Left hindlimb (tissue), 1 donor: ENCODE results near the gene SPTBN4.
A peak's percentile ranks its signal among the peaks of the same experiment; 100 is the strongest.
"Not testable (repeated sequence)": the region's sequence is repeated elsewhere in the genome, so short reads cannot be mapped to it uniquely, and the experiment has no call there.

Source experiments
- DNase-seq: peaks from one replicate; pipeline ENCODE4 v3.0.0-alpha.2; 2018

The SPTBN4 gene

DNA sequence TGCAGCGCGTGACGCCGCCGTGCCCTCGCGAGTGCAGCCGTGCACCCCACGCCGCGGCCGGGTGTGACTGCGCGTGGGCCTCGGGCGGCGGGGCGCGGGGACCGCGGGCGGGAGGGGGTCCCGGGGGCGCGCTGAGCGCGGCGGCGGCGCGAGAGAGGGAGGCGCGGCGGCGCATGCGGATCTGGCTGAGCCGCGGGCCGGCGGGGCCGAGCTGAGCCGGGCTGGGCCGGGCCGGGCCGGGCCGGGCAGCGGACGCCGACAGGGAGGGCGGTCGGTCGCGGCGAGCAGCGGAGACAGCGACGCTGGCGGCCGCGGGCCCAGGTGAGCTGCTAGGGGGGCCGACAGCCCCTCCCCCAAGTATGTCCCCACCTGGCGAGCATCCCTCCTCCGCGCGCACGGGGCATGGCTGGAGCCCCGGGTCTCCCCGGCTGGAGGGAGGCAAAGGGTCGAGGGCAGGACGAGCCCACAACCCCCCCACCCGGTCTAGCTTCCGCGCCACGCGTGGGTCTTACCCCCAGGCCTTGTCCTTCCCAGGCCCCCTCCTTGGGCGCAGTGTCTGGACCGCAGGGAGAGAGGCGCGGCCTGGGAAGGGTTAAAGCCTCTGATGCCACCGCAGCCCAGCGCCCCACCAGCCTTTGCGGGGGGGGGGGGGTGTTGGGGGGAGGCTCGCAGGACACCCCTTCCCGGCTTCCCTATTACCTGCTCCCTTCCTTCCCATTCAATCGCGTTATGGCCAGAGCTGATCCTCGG lies at the start of gene SPTBN4:
TSS of gene SPTBN4 (plus strand) at position 17 of the 750 bp plus-strand sequence. CDS start 5,621 bp downstream, outside the sequence.
- DNase-seq = peak; percentile 38

DNA sequence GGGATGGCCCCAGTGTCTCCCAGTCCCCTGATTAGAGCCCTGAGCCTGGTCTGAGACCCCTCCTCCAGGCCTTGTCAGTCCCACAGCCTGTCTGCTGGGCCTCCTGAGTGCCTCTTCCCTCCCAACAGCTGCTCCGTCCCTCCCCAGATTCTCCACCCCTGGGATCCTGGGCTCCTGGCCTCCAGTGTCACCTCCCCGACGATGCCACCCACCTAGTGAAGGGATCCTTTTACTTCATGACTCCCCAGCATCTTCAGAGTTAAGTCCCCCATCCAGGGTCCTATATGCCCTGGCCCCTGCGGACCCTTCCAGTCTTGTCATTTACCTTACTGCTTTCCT lies 49.2 kb upstream of the SPTBN4 start:
- DNase-seq = peak; percentile 29

DNA sequence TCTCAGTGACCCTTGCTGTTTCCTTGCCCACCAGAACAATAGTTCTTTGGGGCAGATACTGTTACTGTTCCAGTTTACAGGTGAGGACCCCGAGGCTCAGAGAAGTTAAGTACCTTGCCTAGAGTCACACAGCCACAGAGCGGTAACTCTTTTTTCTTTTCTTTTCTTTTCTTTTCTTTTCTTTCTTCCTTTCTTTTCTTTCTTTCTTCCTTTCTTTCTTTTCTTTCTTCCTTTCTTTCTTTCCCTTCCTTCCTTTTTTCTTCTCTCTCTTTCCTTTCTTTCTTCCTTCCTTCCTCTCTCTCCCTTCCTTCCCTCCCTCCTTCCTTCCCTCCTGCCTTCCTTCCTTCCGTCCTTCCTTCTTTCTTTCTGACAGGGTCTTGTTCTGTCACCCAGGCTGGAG lies 48.8 kb upstream of the SPTBN4 start:
- no peak for DNase-seq

DNA sequence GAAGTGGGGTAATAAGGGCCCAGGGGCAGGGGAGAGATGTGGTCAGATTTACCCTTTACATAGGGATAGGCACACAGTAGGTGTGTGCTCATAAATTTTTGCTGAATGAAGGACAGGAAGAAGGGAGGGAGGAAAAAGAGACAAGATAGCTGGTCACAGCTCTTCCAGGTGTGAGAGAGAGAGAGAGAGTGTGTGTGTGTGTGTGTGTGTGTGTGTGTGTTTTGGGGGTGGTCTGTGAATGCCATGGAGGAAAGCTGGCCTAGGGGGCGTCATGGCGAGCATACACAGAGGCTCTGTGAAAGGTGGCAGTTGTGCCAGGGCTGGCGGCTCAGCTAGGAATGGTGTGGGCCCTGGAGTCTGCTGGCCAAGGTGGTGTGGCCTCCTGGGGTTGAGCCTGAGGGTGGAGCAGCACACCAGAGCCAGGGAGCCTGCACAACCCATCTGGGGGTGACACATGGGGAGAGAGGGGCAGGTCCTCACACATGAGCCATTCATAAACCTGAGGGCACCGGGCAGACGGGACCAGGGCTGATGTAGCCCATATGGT lies 47.7 kb upstream of the SPTBN4 start:
- DNase-seq = peak; percentile 29

DNA sequence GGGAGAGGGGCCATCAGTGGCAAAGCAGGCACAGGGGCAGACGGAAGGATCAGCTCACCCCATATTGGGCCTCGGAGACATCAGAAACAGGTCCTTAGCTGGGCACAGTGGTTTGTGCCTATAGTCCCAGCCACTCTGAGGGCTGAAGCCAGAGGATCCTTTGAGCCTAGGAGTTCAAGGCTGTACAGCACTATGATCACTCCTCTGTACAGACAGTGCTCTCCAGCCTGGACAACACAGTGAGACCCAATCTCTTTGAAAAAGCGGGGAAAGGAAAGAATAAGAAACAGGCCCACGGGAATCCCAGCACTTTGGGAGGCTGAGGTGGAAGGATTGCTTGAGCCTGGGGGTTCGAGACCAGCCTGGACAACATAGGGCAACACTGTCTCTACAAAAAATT lies 47.0 kb upstream of the SPTBN4 start:
- DNase-seq = no peak

DNA sequence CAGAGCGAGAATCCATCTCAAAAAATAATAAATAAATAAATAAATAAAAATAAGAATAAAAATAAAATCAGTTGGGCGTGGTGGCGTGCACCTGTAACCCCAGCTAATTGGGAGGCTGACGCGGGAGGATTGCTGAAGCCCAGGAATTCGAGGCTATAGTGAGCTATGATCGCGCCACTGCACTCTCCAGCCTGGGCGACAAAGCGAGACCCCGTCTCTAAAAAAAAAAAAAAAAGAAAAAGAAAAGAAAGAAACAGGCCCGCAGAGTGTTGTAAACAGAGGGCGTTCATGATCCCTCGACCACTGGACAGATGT lies 46.4 kb upstream of the SPTBN4 start:
- no peak for DNase-seq

DNA sequence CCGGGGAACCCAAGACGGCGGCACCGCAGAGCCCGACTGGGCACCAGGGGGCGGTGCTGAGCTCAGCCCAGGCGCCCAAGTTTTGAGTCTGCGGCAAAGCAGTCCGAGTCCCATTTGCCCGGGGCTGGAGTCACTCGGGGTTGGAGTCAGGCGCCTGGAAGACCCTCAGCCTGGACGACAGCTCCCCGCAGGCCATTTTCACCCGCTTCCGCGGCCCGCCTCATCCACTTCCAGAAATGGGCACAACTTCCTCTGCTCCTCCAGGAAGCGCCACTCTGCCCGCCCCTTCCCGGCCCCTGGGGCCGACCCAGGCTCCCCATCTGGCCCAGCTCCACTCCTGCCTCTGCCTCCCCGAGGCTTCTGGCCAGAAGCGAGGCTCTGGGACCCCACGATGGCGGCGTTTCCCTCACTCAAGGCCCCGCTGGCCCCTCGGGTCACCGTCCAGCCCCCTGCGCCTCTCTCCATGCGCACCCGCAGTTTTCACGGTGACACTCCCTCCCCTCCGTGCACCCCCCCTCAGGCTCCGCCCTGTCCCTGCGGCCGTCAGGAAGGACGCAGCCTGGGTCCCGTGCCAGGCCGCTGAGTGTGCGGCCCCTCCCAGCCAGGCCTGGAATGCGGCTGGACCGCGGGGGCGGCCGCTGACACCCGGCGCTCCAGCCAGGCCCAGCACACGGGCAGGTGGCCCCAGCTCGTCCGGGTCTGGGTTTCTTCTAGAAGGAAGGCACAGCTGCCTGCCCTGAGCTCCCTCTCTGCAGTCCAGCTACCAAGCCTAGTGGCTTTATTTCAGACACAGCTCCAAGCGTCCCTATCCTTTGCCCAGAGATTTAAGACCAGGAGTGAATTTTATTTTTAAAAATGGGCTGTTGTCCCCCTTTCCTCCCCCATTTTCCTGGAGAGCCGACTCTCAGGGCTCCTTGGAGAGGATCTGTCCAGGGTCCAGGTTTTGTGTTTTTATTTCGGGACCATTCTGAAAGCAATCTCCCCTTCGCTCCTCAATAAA lies 45.7 kb upstream of the SPTBN4 start:
- DNase-seq = peak; percentile 95

DNA sequence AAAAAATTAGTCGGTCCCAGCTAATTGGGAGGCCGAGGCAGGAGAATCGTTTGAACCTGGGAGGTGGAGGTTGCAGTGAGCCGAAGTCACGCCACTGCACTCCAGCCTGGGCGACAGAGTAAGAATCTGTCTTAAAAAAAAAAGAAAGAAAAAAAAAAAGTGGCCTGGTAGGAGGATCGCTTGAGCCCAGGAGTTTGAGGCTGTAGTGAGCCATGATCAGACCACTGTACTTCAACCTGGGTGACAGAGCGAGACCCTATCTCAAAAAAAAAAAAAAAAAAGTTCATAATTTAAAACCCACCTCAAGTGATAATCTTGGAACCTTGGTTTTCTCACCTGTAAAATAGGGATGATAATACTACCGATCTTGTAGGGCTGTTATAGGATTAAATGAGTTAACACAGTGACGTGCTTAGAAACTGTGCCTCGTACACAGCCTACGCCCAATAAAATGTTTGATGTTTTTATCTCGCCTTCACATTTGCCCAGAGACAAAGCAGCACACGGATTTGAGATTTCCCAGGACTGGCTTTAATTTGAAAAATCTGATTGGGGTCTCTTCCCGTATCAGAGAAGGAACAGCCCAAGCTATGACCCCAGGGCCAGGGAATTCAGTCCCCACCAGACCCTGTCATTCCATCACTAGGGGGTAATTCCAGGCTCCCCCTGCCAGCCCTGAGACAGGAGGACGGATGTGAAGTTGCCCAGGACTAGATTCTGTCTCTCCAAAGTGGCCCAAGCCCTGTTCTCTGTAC lies 44.6 kb upstream of the SPTBN4 start:
- no peak for DNase-seq

DNA sequence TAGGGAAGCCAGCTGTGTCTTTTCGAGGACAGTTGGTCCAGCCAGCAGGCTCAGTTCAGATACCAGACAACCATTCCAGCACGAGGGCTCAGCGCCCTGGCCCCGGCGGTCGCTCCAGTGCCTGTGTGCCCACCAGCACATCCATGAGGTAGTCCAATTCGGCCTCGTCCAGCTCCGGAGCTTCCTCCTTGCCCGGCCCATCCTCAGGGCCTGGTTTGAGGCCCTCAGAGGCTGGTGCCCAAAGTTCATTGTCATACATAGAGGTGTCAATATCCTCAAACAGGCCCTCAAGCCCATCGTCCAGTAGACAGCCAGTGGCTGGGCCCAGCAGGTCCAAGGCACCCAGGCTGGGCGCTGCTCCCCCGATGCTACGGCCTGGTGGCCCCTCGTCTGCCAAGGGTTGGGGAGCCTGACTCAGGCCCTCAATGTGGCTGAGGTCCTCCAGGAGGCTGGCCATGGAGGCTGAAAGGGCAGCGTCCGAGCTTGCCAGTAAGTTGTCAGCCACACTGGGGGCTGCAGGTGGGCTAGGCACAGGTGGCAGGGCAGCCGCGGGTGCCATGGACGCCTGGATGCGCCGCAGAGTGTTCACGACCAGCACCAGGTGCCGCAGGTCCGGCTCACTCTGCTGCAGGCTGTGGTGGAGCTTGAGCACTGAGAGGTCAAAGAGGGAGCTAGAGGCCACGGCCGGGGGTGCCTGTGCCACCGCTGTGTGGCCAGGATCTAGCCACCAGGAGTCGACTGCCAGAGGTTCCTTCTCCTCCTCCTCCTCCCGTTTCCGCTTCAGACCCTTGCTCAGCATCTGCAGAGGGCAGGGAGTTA lies 43.8 kb upstream of the SPTBN4 start:
- DNase-seq = no peak

DNA sequence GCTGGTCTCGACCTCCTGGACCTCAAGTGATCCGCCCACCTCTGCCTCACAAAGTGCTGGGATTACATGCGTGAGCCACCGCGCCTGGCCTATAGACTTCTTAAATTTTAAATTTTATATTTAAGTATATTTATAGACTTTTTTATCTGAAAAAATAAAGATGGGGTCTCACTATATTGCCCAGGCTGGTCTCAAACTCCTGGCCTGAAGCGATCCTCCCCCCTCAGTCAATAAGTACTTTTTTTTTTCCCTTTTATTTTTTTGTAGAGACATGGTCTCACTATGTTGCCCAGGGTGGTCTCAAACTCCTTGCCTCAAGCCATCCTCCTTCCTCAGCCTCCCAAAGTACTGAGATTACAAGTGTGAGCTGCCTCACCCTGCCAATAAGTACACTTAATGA lies 42.9 kb upstream of the SPTBN4 start:
- DNase-seq = no peak

DNA sequence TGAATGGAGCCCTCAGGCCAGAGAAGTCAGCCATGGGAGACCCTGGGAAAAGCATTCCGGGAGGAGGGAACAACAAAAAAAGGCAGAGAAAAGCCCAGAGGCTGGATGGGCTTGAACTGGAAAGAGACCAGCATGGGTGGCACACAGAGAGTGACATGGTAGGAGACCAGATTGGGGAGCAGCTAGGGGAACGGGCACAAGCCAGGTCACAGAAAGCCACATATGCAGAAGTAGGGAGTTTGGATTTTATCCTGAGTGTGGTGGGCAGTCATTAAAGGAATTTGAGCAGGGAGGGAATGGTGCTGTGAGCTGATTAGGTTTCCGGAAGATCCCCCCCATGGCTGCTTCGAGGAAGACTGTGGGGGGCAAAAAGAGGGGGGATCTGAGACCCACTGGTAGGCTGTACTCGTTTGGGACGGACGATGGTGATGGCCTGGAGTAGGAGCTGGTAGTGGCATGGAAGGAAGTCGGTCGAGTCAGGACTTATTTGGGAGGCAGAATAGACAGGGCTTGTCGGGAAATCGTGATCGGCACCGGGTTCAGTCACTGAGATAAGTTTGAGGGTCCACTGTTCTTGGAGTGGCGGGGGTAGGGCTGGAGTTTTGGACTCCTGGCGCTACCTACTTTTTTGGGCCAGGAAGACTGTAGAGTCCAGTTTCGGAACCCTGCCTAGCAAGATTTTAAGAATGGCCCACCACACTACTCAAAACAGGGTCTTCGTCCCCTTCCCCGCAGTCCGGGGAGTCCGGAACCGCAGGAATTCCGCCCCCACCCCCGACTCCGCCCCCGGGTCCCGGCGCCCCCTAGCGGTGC lies 42.0 kb upstream of the SPTBN4 start:
- DNase-seq = no peak

DNA sequence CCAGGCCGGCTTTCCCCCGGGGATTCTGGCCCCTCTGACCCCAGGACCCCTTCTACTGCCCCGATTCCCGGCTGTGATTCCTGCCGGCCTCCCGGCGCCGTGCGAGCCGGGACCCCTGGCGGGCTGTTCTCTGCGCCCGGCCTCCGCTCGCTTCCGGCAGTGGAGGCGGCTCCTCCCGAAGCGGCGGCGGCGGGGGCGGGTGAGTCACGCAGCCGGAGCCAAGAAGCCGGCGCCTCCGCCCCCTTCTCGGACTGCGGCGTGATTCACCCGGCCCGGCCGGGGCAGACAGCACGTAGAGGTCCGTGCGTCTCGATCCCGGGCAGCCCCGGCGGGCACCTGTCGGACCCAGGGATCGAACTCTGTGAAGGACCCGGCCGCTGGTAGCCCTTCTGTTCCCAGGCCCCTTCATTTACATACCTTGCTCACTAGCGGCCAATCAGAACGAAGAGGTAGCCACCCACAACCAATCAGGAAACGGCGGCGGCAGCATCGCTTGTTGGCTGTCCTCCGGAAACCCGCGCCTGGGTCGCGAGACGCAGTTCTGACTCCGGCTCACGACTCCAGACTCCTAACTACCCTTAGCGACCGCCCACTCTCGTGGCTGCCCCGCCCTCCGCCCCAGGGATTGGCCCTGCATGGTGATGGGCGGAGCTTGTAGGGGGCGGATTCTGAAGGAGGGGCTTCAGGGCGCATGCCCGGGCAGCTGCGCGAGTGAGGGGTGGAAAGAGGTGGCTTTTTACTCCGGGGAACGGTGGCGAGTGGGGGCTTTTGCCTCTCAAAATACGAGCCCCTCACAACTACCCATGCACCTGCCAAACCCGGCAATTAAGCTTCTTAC lies 41.1 kb upstream of the SPTBN4 start, which contains the start of gene SERTAD1:
TSS of gene SERTAD1 (minus strand) at position 543 of the 838 bp plus-strand sequence. CDS start 2,446 bp downstream, outside the sequence.
- peak; percentile 100 for DNase-seq

DNA sequence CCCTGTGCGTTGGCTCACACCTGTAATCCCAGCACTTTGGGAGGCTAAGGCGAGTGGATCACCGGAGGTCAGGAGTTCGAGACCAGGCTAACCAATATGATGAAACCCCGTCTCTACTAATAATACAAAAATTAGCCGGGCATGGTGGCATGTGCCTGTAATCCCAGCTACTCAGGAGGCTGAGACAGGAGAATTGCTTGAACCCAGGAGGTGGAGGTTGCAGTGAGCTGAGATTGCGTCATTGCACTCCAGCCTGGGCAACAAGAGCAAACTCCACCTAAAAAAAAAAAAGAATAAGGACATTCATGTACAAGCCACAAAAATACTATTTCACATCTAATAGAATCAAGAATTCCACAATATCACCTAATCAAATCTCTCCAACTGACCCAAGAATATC lies 38.6 kb upstream of the SPTBN4 start:
- DNase-seq = not testable (repeated sequence)

DNA sequence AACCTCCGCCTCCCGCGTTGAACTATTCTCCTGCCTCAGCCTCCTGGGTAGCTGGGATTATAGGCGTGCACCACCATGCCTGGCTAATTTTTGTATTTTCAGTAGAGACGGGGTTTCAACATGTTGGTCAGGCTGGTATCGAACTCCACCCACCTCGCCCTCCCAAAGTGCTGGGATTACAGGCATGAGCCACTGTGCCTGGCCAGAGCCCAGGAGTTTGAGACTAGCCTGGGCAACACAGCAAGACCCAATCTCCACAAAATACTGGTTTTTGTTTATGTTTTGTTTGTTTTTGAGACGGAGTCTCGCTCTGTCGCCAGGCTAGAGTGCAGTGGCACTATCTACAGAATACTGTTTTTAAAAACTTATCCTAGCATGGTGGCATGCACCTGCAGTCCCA lies 36.6 kb upstream of the SPTBN4 start:
- DNase-seq = not testable (repeated sequence)

DNA sequence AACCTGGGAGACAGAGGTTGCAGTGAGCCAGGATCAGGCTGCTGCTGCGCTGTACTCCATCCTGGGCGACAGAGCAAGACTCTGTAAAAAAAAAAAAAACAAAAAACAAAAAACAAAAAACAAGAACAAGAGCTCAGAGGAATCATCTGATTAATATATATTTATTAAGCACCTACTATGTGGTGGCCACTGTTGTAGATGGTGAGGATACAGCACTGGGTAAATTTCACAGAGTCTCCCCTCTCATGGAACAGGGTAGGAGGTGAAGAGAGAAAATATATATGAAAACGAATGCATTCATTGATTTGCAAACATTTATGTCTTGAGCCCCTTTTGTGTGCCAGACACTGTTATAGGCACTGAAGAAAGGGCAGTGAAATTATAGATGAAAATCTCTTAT lies 35.1 kb upstream of the SPTBN4 start:
- DNase-seq = no peak

DNA sequence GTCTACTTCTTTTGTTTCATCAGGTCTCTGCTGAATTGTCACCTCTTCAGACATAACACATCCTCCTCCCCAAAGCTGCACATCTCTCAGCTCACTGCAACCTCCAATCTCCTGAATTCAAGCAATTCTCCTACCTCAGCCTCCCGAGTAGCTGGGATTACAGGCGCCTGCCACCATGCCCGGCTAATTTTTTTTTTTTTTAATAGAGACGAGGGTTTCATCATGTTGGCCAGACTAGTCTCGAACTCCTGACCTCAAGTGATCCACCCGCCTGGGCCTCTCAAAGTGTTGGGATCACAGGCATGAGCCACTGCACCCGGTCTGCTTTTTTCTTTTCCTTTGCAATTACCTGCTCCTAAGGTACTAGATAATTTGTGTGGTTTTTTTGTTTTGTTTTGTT lies 34.0 kb upstream of the SPTBN4 start:
- DNase-seq = not testable (repeated sequence)

DNA sequence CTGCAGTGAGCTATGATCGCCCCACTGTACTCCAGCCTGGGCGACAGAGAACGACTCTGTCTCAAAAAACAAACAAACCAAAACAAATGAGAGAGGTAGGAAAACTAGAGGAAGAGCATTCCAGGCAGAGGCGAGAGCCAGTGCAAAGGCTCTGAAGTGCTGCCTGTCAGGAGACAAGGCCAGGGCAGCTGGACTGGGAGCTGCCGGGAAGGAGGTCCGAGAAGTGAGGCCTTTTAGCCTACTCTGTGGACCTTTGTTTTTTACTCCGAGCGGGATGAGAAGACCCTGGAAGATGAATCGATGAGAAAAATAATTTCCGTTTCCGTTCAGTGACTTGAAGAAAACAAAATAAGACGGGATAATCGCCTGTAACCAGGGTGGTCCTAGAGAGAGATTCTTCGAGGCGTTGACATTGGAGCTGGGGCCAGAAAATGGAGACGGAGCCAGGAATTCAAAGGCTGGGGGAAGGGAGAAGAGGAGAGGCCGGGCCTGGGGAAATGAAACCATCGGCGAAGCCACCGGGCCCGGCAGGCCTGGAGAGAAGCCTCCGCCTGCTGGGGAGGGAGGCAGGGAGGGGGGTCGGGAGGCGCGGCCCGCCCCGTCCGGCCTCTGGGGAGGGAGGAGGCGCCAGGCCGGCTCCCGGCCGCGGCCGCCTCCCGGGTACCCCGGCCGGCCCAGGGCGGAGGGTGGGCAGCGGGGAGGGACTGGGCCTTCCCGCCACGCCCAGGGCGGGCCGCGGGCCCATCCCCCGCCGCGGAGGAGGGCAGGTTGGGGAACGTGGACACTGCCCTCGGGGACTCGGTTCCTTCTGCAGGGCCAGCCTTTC lies 33.2 kb upstream of the SPTBN4 start:
- peak; percentile 95 for DNase-seq

DNA sequence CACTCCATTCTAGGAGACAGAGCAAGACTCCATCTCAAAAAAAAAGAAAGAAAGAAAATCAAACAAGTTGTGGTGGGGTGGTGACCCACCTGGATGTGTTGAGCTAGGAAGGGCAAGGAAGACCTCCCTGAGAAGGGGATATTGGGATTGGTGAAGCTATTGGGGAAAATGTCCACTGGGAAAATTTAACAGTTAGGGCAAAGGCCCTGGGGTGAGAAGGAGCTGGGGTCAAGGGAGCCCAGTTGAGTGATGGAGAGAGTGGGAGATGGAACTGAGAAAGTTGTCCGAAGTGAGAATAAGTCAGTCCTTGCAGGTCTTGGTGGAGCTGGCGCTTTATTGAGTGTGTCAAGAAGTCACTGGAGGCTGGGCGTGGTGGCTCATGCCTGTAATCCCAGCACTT lies 28.5 kb upstream of the SPTBN4 start:
- DNase-seq = no peak

DNA sequence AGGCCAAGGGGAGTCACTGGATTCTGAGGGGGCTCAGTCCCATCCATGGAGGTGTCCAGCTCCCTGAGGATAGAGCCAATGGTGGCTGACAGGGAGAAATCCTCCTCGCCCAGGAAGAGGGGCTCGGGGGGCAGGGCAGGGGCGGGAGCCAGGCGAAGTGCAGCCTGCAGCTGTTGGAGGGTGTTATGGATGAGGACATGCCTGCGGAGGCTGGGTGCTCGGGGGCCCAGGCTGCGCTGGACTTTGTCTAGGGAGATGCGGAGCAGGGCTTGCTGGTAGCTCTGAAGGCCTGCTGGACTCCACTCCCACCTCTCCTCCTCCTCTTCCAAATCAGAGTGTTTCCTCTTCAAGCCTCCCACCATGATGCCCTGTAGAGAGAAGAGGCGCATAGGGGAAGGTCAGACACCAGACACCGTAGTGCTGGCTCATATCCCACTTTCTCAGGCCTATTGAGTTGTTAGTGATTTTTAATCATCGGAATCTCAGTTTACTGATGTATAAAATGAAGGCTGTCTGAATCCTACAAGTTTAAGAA lies 25.0 kb upstream of the SPTBN4 start:
- DNase-seq = no peak
